Erythroblast (primary cell): ENCODE measurements around the gene NCKAP5.

ENCODE experiments used
- GATA1 ChIP-seq: IDR thresholded peaks from 2 replicates; pipeline ENCODE4 v1.6.1; 2011; ENCODE audit warnings: low read depth, mild to moderate bottlenecking, control low read depth, low read length, moderate library complexity
- POLR2A ChIP-seq: IDR thresholded peaks from 2 replicates; pipeline ENCODE4 v1.6.1; 2011; ENCODE audit warnings: mild to moderate bottlenecking, low read length

- no peak for TF ChIP-seq POLR2A
- TF ChIP-seq GATA1 = no peak
These were observed 51.7 kb downstream of the NCKAP5 start for GRCh38 chr2:133516405-133517026.
